Muscle of leg (tissue), 11 donors: ENCODE data around the gene GAS2. TPM values are rescaled to one million over a fixed set of nuclear protein-coding genes. Genes with fewer than 3 reads are reported as not detected.

Experiments used
- DNase-seq: peaks from one replicate; pipeline ENCODE4 v3.0.0; 2013
- H3K27ac ChIP-seq: one replicate; pipeline ENCODE4 v1.5.1; 2013; ENCODE audit warnings: mild to moderate bottlenecking, low read length, control low read depth
- H3K27me3 ChIP-seq: one replicate; pipeline ENCODE4 v1.6.1; 2013; ENCODE audit warnings: low read length; ENCODE audit not compliant: control insufficient read depth, insufficient read depth
- H3K36me3 ChIP-seq: one replicate; pipeline ENCODE4 v1.6.1; 2013; ENCODE audit warnings: low read length; ENCODE audit not compliant: control insufficient read depth, insufficient read depth
- H3K4me1 ChIP-seq: one replicate; pipeline ENCODE4 v1.6.1; 2013; ENCODE audit warnings: low read length; ENCODE audit not compliant: control insufficient read depth, insufficient read depth
- H3K4me3 ChIP-seq: one replicate; pipeline ENCODE4 v1.5.1; 2013; ENCODE audit warnings: low read length, control low read depth
- H3K9me3 ChIP-seq: replicated peaks from 2 replicates; pipeline ENCODE4 v1.6.1; 2013; ENCODE audit warnings: low read depth, low read length; ENCODE audit not compliant: control insufficient read depth
- WGBS: methylation state at CpG from one replicate; pipeline ENCODE4 v1.1.5; 2013; ENCODE audit warnings: missing lambda C conversion rate; ENCODE audit not compliant: insufficient coverage; 5-methylcytosine and 5-hydroxymethylcytosine counted together
- polyA plus RNA-seq, 8 donors: library from polyadenylated mRNA; unstranded; fragments of 120-200 nt; gene quantifications; one replicate each; pipeline versions ENCODE4 v1.2.1 to v1.2.3, GENCODE V29; 2013; ENCODE audit warnings: inconsistent platforms in 1 of 8, low replicate concordance in 1 of 8; ENCODE audit not compliant: insufficient read length in 8 of 8, insufficient read depth in 1 of 8
- total RNA-seq: library from RNA; stranded (reverse); fragments of 120-200 nt; gene quantifications from one replicate; pipeline ENCODE4 v1.2.4, GENCODE V29; 2013

Gene GAS2
- total and polyA plus RNA-seq, 9 donors, result 8.4 to 90.1 (median 25.7) TPM

- 100% methylated on average over 1 of the region's 4 CpGs for WGBS
- no peaks in the 10 kb centered on the region for H3K4me1 ChIP-seq
- H3K27ac ChIP-seq, result no peak overlapping the region
- no peaks in the 10 kb centered on the region for H3K36me3 ChIP-seq
- H3K27me3 ChIP-seq, result no peaks in the 10 kb centered on the region
- DNase-seq, result no peak
- no peak overlapping the region for H3K4me3 ChIP-seq
- H3K9me3 ChIP-seq, result no peaks in the 10 kb centered on the region
Measured at GRCh38 chr11:22802861-22803260, 136.4 kb downstream of the GAS2 start.

- H3K36me3 ChIP-seq, result no peaks in the 10 kb centered on the region
- no CpG with 5 or more reads among the region's 2 CpGs for WGBS
- H3K4me3 ChIP-seq, result no peak overlapping the region
- H3K4me1 ChIP-seq, result peaks cover 3% of the 10 kb centered on the region
- H3K27me3 ChIP-seq, result no peaks in the 10 kb centered on the region
- DNase-seq, result peak; percentile 21
- H3K9me3 ChIP-seq, result no peaks in the 10 kb centered on the region
- H3K27ac ChIP-seq, result peak overlapping the region; percentile 75
Measured at GRCh38 chr11:22807391-22807790, 141.0 kb downstream of the GAS2 start.

- Histone ChIP-seq H3K27me3 (no peaks in the 10 kb centered on the region), H3K4me3 (no peak overlapping the region), H3K36me3 (no peaks in the 10 kb centered on the region), H3K9me3 (no peaks in the 10 kb centered on the region), H3K4me1 (peaks cover 3% of the 10 kb centered on the region), H3K27ac (peak overlapping the region; percentile 75)
- DNase-seq, result peak; percentile 56
- no CpG with 5 or more reads among the region's 2 CpGs for WGBS
Measured at GRCh38 chr11:22807855-22808570, 141.6 kb downstream of the GAS2 start.

- H3K27ac ChIP-seq, result peak overlapping the region; percentile 74
- DNase-seq, result no peak
- H3K4me1 ChIP-seq, result peaks cover 3% of the 10 kb centered on the region
- H3K9me3 ChIP-seq, result no peaks in the 10 kb centered on the region
- H3K27me3 ChIP-seq, result no peaks in the 10 kb centered on the region
- 76% methylated on average over 2 of the region's 3 CpGs for WGBS
- no peak overlapping the region for H3K4me3 ChIP-seq
- no peaks in the 10 kb centered on the region for H3K36me3 ChIP-seq
Measured at GRCh38 chr11:22808571-22809197, 142.3 kb downstream of the GAS2 start.

- no peaks in the 10 kb centered on the region for H3K9me3 ChIP-seq
- no peaks in the 10 kb centered on the region for H3K27me3 ChIP-seq
- DNase-seq, result no peak
- H3K4me3 ChIP-seq, result no peak overlapping the region
- no peaks in the 10 kb centered on the region for H3K36me3 ChIP-seq
- 100% methylated on average over 1 of the region's 3 CpGs for WGBS
- H3K27ac ChIP-seq, result no peak overlapping the region
- peaks cover 3% of the 10 kb centered on the region for H3K4me1 ChIP-seq
Measured at GRCh38 chr11:22809893-22810292, 143.5 kb downstream of the GAS2 start.

GRCh38 chr11:22822203-22822602, 155.8 kb downstream of the GAS2 start:
- H3K36me3 ChIP-seq, result peaks cover 6% of the 10 kb centered on the region
- no peak overlapping the region for H3K4me3 ChIP-seq
- no peaks in the 10 kb centered on the region for H3K4me1 ChIP-seq
- no peaks in the 10 kb centered on the region for H3K9me3 ChIP-seq
- no peaks in the 10 kb centered on the region for H3K27me3 ChIP-seq
- WGBS, result no CpG with 5 or more reads among the region's 2 CpGs
- H3K27ac ChIP-seq, result no peak overlapping the region
- DNase-seq, result no peak

GRCh38 chr11:22828373-22828772, 162.0 kb downstream of the GAS2 start:
- no peak for DNase-seq
- 75% methylated on average over 4 of the region's 6 CpGs for WGBS

GRCh38 chr11:22829231-22830081, 163.0 kb downstream of the GAS2 start, which contains the start of gene SVIP:
Gene SVIP (minus strand): TSS chr11:22829801. CDS start chr11:22829748, 53 bp downstream.
- peak within 1 kb of the TSS; percentile 81 for H3K27ac ChIP-seq
- H3K4me3 ChIP-seq, result peak within 1 kb of the TSS; percentile 88
- no peaks in the 10 kb centered on the region for H3K9me3 ChIP-seq
- 0% methylated on average over 61 of the region's 79 CpGs for WGBS
- H3K4me1 ChIP-seq, result no peaks in the 10 kb centered on the region
- no peaks in the 10 kb centered on the region for H3K27me3 ChIP-seq
- peaks cover 3% of the 10 kb centered on the region for H3K36me3 ChIP-seq
- DNase-seq, result peak; percentile 92

More at GRCh38 chr11:22828373-22828772, 162.0 kb downstream of the GAS2 start:
- H3K9me3 ChIP-seq, result no peaks in the 10 kb centered on the region
- H3K36me3 ChIP-seq, result peaks cover 4% of the 10 kb centered on the region
- H3K4me1 ChIP-seq, result no peaks in the 10 kb centered on the region
- no peak overlapping the region for H3K4me3 ChIP-seq
- no peaks in the 10 kb centered on the region for H3K27me3 ChIP-seq
- H3K27ac ChIP-seq, result no peak overlapping the region

- no CpG with 5 or more reads among the region's 4 CpGs for WGBS
- peak overlapping the region; percentile 59 for H3K27ac ChIP-seq
- H3K9me3 ChIP-seq, result no peaks in the 10 kb centered on the region
Measured at GRCh38 chr11:22830082-22830414, 163.6 kb downstream of the GAS2 start.

More at GRCh38 chr11:22830082-22830414, 163.6 kb downstream of the GAS2 start:
- DNase-seq, result no peak
- Histone ChIP-seq H3K27me3 (no peaks in the 10 kb centered on the region), H3K4me1 (no peaks in the 10 kb centered on the region), H3K4me3 (peak overlapping the region; percentile 24), H3K36me3 (peaks cover 1% of the 10 kb centered on the region)
